ENCODE data around the gene TTI1. TPM values are rescaled to one million over a fixed set of nuclear protein-coding genes. Genes with fewer than 3 reads are reported as not detected.

The TTI1 gene
- total RNA-seq, 2 donors from 2014 or later: 33.0 to 40.5 TPM

DNA sequence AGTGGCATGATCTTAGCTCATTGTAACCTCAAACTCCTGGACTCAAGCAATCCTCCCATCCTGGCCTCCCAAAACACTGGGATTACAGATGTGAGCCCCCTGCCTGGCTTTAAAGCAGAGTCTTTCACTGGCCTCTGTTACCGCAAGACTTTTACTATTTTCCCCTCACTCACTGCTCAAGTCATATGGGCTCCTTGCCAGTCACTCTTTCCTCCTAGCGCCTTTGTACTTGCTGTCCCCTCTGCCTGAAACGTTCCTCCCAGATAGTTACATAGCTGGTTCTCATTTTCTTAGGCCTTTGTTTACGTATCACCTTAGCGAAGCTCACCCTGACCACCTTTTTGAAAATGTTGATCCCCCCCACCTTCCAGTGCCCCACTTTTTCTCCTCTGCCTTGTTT lies 29.6 kb upstream of the TTI1 start:
- no peak for ATAC-seq (replicated peaks)
- no peaks in the 10 kb centered on the region for H3K27me3 Mint-ChIP-seq
- H3K9me3 Mint-ChIP-seq: no peaks in the 10 kb centered on the region
- H3K36me3 Mint-ChIP-seq (ENCODE audit: low read depth): peaks cover 9% of the 10 kb centered on the region
- no peak overlapping the region for H3K4me3 Mint-ChIP-seq
- peaks cover 4% of the 10 kb centered on the region for H3K4me1 Mint-ChIP-seq
- no peak overlapping the region for H3K27ac Mint-ChIP-seq

GRCh38 chr20:38061109-38061508 lies 27.9 kb upstream of the TTI1 start:
- Mint-ChIP-seq H3K27ac (no peak overlapping the region), H3K27me3 (no peaks in the 10 kb centered on the region), H3K4me1 (peaks cover 11% of the 10 kb centered on the region), H3K36me3 (ENCODE audit: low read depth) (peaks cover 24% of the 10 kb centered on the region), H3K4me3 (no peak overlapping the region), H3K9me3 (no peaks in the 10 kb centered on the region)
- peak; percentile 65 for ATAC-seq (replicated peaks)

DNA sequence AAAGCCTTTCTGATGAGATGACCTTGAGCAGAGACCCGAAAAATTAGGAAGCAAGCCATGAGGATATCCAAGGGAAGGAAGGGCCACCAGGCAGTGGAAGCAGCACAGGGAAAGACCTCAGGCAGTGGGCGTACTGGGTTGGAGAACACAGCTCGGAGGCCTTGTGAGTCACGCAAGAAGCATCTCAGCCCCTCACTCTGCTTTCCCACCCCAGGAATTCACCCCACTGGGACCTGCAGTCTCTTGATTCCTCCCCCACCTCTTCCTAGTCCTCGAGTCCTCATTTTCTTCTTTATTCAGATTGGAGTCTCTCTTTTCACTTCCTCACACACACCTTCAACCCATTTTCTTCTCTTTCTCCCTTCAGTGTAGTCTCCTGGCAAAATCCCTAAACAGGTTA lies 27.3 kb upstream of the TTI1 start:
- Mint-ChIP-seq H3K27ac (no peak overlapping the region), H3K9me3 (no peaks in the 10 kb centered on the region), H3K4me1 (peaks cover 14% of the 10 kb centered on the region), H3K4me3 (no peak overlapping the region), H3K27me3 (no peaks in the 10 kb centered on the region), H3K36me3 (ENCODE audit: low read depth) (peaks cover 30% of the 10 kb centered on the region)
- no peak for ATAC-seq (replicated peaks)

GRCh38 chr20:38059832-38060231 lies 26.6 kb upstream of the TTI1 start:
- Mint-ChIP-seq H3K4me3 (no peak overlapping the region), H3K4me1 (peaks cover 16% of the 10 kb centered on the region), H3K36me3 (ENCODE audit: low read depth) (peaks cover 35% of the 10 kb centered on the region), H3K27me3 (no peaks in the 10 kb centered on the region), H3K9me3 (no peaks in the 10 kb centered on the region), H3K27ac (no peak overlapping the region)
- no peak for ATAC-seq (replicated peaks)

DNA sequence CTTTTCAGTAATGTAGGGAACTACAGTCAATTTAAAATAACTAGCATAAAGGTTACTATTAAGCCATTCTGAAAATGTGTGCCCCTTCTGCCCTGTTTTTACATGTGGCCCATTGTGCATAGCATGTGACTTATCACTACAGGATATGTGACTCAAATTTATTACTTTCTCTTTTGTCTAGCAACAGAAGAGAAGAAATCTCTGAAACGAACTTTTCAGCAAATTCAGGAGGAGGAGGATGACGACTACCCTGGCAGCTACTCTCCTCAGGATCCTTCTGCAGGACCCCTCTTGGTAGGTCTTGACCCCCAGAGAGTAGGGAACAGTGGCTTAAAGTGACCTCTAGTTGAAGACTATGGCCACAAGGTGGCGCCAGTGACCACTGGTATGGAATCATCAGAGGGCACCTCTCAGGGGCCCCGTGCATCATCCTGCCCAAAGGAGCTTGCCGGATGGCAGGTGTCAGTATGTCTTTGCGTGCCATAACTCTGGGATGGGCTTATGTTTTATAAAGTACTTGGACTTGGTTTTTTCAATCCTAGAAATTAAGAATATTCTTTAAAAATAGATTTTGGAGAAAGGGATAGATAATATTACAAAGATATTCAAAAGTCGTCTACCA lies 24.2 kb upstream of the TTI1 start:
- Mint-ChIP-seq H3K36me3 (ENCODE audit: low read depth) (peaks cover 55% of the 10 kb centered on the region), H3K27ac (peak overlapping the region; percentile 56), H3K27me3 (no peaks in the 10 kb centered on the region), H3K4me3 (peak overlapping the region; percentile 34), H3K4me1 (peaks cover 22% of the 10 kb centered on the region), H3K9me3 (no peaks in the 10 kb centered on the region)
- peak; percentile 85 for ATAC-seq (replicated peaks)

DNA sequence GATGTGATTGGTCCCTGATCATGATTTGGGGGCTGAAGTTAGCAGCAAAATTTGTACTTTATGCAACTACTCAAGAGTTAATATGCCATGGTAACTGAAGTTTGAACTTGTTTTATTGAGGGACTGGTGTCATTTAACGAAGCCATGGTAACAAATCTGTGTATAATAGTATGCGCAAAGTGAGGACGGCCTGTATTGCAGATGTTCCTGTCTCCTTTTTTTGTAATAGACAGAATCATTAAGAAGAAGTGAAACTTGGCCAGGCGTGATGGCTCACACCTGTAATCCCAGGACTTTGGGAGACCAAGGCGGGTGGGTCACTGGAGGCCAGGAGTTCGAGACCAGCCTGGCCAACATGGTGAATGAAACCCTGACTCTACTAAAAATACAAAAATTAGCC lies 22.6 kb upstream of the TTI1 start:
- H3K36me3 Mint-ChIP-seq (ENCODE audit: low read depth): peaks cover 69% of the 10 kb centered on the region

GRCh38 chr20:38055294-38055693 lies 22.0 kb upstream of the TTI1 start:
- Mint-ChIP-seq H3K4me3 (no peak overlapping the region), H3K27ac (no peak overlapping the region), H3K4me1 (peaks cover 28% of the 10 kb centered on the region), H3K9me3 (no peaks in the 10 kb centered on the region), H3K36me3 (ENCODE audit: low read depth) (peaks cover 75% of the 10 kb centered on the region), H3K27me3 (no peaks in the 10 kb centered on the region)
- ATAC-seq (replicated peaks): no peak

More for the DNA sequence above, 22.6 kb upstream of the TTI1 start:
- H3K27me3 Mint-ChIP-seq: no peaks in the 10 kb centered on the region
- no peak for ATAC-seq (replicated peaks)
- H3K27ac Mint-ChIP-seq: no peak overlapping the region
- H3K4me3 Mint-ChIP-seq: no peak overlapping the region
- H3K4me1 Mint-ChIP-seq: peaks cover 28% of the 10 kb centered on the region
- no peaks in the 10 kb centered on the region for H3K9me3 Mint-ChIP-seq

GRCh38 chr20:38054647-38055046 lies 21.4 kb upstream of the TTI1 start:
- H3K27ac Mint-ChIP-seq: no peak overlapping the region
- H3K4me1 Mint-ChIP-seq: peaks cover 34% of the 10 kb centered on the region
- no peaks in the 10 kb centered on the region for H3K9me3 Mint-ChIP-seq
- H3K27me3 Mint-ChIP-seq: no peaks in the 10 kb centered on the region
- ATAC-seq (replicated peaks): no peak
- peaks cover 81% of the 10 kb centered on the region for H3K36me3 Mint-ChIP-seq (ENCODE audit: low read depth)
- H3K4me3 Mint-ChIP-seq: no peak overlapping the region

GRCh38 chr20:38052870-38053269 lies 19.6 kb upstream of the TTI1 start:
- Mint-ChIP-seq H3K4me1 (peaks cover 36% of the 10 kb centered on the region), H3K27me3 (no peaks in the 10 kb centered on the region), H3K36me3 (ENCODE audit: low read depth) (peaks cover 90% of the 10 kb centered on the region), H3K4me3 (no peak overlapping the region), H3K9me3 (no peaks in the 10 kb centered on the region), H3K27ac (no peak overlapping the region)
- ATAC-seq (replicated peaks): no peak

GRCh38 chr20:38050686-38051085 lies 17.4 kb upstream of the TTI1 start:
- Mint-ChIP-seq H3K36me3 (ENCODE audit: low read depth) (peaks cover 93% of the 10 kb centered on the region), H3K9me3 (no peaks in the 10 kb centered on the region), H3K27ac (peak overlapping the region; percentile 74), H3K4me3 (peak overlapping the region; percentile 32), H3K4me1 (peaks cover 36% of the 10 kb centered on the region), H3K27me3 (no peaks in the 10 kb centered on the region)
- ATAC-seq (replicated peaks): peak; percentile 81

GRCh38 chr20:38049800-38050199 lies 16.5 kb upstream of the TTI1 start:
- peaks cover 32% of the 10 kb centered on the region for H3K4me1 Mint-ChIP-seq
- H3K4me3 Mint-ChIP-seq: peak overlapping the region; percentile 32
- peaks cover 89% of the 10 kb centered on the region for H3K36me3 Mint-ChIP-seq (ENCODE audit: low read depth)
- H3K27ac Mint-ChIP-seq: peak overlapping the region; percentile 74
- no peaks in the 10 kb centered on the region for H3K27me3 Mint-ChIP-seq
- no peaks in the 10 kb centered on the region for H3K9me3 Mint-ChIP-seq
- ATAC-seq (replicated peaks): peak; percentile 84

GRCh38 chr20:38046572-38046971 lies 13.3 kb upstream of the TTI1 start:
- Mint-ChIP-seq H3K27ac (peak overlapping the region; percentile 20), H3K9me3 (no peaks in the 10 kb centered on the region), H3K36me3 (ENCODE audit: low read depth) (peaks cover 92% of the 10 kb centered on the region), H3K4me3 (no peak overlapping the region), H3K4me1 (peaks cover 35% of the 10 kb centered on the region), H3K27me3 (no peaks in the 10 kb centered on the region)
- ATAC-seq (replicated peaks): no peak

DNA sequence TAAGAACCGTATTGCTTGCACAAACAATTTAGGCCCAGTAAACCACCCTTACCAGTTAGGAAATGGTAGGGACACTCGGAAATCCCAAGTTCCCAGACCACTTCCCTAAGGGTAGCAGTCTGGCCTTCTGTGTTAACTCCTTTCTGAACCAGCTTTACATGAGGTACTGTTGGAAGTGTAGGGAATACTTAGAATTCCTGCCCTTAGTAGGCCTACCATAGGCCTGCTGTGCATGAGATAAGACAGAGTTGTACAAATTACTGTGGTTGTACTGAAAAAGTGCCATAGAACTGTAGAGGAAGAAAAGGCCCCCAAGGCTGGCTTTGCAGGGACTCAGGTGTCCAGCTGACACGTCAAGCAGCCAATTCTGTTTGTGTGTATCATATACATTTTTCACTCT lies 11.4 kb upstream of the TTI1 start:
- H3K36me3 Mint-ChIP-seq (ENCODE audit: low read depth): peaks cover 93% of the 10 kb centered on the region
- no peak overlapping the region for H3K27ac Mint-ChIP-seq

DNA sequence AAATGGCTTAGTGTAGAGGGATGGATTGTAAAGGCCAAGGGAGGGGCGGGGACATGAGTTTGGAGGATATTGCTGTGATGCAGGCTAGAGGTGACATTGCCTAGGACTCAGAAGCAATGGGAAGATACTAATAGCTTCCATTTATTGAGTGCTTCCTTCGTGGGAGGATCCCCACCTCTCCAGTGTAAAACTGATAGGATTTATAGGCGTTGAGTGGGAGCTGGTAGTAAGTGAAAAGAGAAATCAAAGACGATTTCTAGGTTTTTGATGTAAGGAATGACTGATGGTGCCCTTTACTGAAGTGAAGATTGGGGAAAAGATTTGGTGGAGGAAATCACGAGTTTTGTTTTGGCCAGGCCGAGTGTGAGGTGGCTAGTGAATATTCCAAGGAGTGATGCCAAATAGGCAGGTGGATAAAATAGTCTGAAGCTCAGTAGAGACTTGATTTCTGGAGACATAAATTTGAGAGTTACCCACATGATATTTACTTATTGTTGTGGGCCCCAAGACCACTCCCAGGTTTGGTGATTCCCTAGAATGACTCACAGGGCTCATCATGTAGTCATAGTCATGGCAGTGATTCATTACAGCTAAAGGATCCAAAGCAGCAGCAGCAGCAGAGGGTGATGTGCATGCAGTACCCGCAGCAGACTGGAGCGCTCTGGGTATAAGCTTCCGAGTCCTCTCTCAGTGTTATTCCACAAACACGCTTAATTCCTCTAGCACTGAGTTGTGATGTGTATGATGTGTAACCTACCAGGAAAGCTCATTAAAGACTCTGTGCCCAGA lies 10.4 kb upstream of the TTI1 start:
- ATAC-seq (replicated peaks): peak; percentile 99
- Mint-ChIP-seq H3K36me3 (ENCODE audit: low read depth) (peaks cover 91% of the 10 kb centered on the region), H3K4me3 (peak overlapping the region; percentile 21), H3K27me3 (no peaks in the 10 kb centered on the region), H3K27ac (peak overlapping the region; percentile 80), H3K9me3 (no peaks in the 10 kb centered on the region), H3K4me1 (peaks cover 23% of the 10 kb centered on the region)

More for the DNA sequence above, 11.4 kb upstream of the TTI1 start:
- no peak for ATAC-seq (replicated peaks)
- H3K4me3 Mint-ChIP-seq: no peak overlapping the region
- no peaks in the 10 kb centered on the region for H3K9me3 Mint-ChIP-seq
- H3K4me1 Mint-ChIP-seq: peaks cover 25% of the 10 kb centered on the region
- H3K27me3 Mint-ChIP-seq: no peaks in the 10 kb centered on the region

DNA sequence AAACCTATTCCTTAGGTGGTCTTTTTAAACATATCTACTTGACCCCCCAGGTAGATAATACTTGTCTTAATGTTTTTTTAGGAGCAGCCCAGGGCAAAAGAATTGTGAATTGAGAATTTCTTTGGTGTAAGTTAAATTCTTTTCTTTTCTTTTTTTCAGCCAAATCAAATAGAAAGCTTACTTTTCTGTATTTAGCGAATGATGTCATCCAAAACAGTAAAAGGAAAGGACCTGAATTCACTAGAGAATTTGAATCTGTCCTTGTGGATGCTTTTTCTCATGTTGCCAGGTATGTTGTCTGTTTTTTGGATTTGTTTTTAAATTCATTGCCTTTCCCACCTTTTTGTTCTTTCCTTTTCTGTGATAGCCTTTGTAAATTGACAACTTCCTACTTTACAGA lies 7.0 kb upstream of the TTI1 start:
- no peak overlapping the region for H3K4me3 Mint-ChIP-seq
- H3K27ac Mint-ChIP-seq: no peak overlapping the region
- H3K9me3 Mint-ChIP-seq: no peaks in the 10 kb centered on the region
- H3K4me1 Mint-ChIP-seq: peaks cover 21% of the 10 kb centered on the region
- peaks cover 81% of the 10 kb centered on the region for H3K36me3 Mint-ChIP-seq (ENCODE audit: low read depth)
- no peak for ATAC-seq (replicated peaks)
- no peaks in the 10 kb centered on the region for H3K27me3 Mint-ChIP-seq
